ENCODE measurements around the gene LRRC28.

DNA sequence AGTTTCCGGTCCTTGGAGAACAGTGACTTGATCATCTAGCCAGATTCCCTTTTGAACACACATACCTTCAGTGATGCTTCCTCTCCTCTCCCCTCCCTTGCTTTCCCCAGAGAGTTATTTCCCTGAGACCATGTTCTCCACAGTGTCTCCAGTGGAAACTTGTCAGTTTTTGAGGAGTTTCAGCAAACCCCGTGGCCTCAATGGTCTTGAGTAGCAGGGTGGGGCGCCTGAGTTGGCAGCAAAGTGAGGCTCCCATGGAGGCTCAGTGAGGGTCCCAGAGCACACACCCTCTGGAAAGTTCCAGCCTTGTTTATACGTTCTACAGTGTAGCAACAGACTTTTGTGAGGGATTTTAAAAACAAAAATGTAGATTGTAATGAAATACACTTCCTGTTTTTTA is 135.1 kb downstream of the LRRC28 start:
- TF ChIP-seq, protein P1, sequence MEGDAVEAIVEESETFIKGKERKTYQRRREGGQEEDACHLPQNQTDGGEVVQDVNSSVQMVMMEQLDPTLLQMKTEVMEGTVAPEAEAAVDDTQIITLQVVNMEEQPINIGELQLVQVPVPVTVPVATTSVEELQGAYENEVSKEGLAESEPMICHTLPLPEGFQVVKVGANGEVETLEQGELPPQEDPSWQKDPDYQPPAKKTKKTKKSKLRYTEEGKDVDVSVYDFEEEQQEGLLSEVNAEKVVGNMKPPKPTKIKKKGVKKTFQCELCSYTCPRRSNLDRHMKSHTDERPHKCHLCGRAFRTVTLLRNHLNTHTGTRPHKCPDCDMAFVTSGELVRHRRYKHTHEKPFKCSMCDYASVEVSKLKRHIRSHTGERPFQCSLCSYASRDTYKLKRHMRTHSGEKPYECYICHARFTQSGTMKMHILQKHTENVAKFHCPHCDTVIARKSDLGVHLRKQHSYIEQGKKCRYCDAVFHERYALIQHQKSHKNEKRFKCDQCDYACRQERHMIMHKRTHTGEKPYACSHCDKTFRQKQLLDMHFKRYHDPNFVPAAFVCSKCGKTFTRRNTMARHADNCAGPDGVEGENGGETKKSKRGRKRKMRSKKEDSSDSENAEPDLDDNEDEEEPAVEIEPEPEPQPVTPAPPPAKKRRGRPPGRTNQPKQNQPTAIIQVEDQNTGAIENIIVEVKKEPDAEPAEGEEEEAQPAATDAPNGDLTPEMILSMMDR (IDR thresholded peaks at IDR 0.05; ENCODE audit: low read depth, low read length): no peak
- TF ChIP-seq EZH2phosphoT487 (IDR thresholded peaks at IDR 0.05; ENCODE audit: low read depth): no peak

All from OCI-LY3 (cell line).